Renal cortical epithelial cell (primary cell): Measurements from ENCODE around the gene MIS12. TPM values are rescaled to one million over a fixed set of nuclear protein-coding genes. Genes with fewer than 3 reads are reported as not detected.

Source experiments
- DNase-seq: peaks from one replicate; pipeline ENCODE4 v3.0.0-alpha.2; 2011; ENCODE audit warnings: low read depth
- total RNA-seq: library from RNA; depleted of rRNA; stranded (reverse); fragments of >200 nt; gene quantifications from 2 replicates; pipeline ENCODE4 v1.2.3, GENCODE V29; 2014

The MIS12 gene
- total RNA-seq, 1 donor from 2014 or later: 27.2 TPM

DNA sequence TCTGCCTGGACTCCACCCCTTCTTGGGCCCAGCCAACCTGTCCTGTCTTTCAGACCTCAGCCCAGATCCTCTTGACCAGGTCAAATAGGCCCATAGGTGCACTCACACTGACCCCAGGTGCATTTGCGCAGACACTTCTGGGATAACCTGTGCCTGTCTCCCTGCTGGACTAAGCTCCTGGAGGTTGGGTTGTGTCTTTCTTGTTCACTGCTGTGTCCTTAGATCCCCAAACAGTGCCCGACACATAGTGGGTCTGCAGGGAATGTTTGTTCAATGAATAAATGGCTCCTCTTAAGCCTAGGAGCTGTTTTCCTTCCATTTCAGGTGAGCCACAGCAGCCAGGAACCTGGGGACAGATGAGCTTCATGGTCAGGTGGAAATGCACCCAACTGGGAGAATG is 49.1 kb downstream of the MIS12 start:
- no peak for DNase-seq

DNA sequence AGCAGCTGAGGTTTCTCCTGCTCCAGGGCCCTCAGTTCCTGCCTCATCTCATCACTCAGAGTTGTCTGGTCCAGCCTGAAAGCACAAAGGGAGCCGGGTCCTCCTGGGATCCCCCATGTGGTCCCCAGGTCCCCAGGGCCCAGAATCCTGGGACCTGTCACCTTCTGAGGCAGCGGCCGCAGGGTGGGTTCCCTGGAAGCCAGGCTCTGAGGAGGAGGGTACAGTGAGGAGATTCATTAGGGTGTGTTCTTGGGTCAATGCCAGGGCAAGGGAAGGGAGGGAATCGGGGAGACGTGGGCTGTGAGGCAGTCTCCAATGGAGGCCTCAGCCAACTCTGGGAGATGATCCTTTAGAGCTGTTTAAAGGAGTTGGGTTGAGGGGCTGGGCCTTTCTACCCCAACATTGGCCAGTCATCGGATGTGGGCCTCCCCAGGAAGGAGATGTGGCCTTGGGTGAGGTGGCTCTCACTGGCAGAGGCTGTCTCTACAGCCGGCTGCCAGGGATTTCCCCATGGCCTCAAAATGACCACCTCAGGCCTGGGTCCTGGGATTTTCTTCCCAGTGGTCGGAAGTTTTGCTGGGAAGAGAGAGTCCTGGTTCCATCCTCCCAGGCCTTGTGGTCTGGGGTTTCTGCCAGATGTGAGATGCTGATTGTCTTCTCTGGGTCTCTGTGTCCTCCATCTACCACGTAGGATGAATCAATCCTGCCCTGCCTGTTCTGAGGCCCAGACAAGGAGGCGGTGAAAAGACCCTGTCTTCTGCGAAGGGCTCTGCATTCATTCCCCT is 50.7 kb downstream of the MIS12 start:
- peak; percentile 13 for DNase-seq

DNA sequence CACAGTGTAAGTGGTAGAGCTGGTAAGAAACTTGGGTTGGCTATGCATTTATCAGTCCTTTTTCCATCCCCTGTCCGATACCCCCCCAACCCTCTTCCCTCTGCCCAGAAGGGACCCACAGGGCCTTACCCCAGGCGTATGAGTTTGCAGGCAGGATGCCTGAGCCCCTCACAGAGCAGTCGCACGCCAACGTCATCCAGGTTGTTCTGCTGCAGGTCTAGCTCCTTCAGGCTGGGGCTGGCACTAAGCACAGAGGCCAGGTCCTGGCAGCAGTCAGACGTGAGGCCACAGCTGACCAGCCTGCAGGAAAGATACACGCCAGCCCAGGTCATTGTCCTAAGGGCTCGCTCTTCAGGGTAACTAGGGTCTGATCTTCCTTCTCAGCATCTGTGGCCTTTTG is 52.9 kb downstream of the MIS12 start:
- no peak for DNase-seq

DNA sequence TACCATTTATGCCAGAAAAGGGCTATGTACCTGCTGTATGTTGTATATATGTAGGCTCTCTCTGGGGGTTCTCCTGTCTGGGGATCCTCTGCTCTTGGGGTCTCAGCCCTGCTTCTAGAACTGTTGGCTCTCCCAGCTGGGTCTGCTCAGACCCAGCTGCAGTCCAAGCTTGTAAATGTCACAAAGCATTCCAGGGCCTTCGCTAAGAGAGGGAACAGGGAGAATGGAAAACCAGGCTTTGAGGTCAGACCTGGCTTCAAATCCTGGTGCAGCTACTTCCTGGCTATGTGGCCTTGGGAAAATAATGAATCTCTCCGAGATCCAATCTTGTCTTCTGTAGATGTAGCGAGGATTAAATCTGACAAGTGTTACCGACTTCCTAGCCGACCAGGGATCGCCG is 54.0 kb downstream of the MIS12 start:
- DNase-seq: no peak

Other genes starting within 250 kb of the MIS12 start
- 39.8 and 77.1 TPM in 2 replicates for gene RABEP1, start 204.3 kb upstream of the MIS12 start, total RNA-seq
- gene NUP88, start 66.9 kb upstream of the MIS12 start, total RNA-seq: 81.6 and 161 TPM in 2 replicates
- gene RPAIN, start 66.4 kb upstream of the MIS12 start, total RNA-seq: 29.3 and 56.1 TPM in 2 replicates
- gene C1QBP, start 47.4 kb upstream of the MIS12 start, total RNA-seq: 190 and 289 TPM in 2 replicates
- 10.1 and 16.2 TPM in 2 replicates for gene DHX33, start 17.6 kb upstream of the MIS12 start, total RNA-seq
- gene DERL2, start 388 bp upstream of the MIS12 start, total RNA-seq: 41.5 and 56.6 TPM in 2 replicates
- gene NLRP1, start 97.9 kb downstream of the MIS12 start, total RNA-seq: 5.2 and 8.6 TPM in 2 replicates